Stimulated activated CD8-positive, alpha-beta memory T cell treated with anti-CD3 and anti-CD28 coated beads, Interleukin-7, amount 100 ng/mL, for 1 hour (primary cell): Measurements from ENCODE around the gene USP8.
"Not testable (repeated sequence)": the region's sequence is repeated elsewhere in the genome, so short reads cannot be mapped to it uniquely, and the experiment has no call there.

ENCODE experiments used
- DNase-seq, 2 donors: peaks; one replicate each; pipeline ENCODE4 v3.0.0-alpha.2; 2020; ENCODE audit warnings: low read depth in 2 of 2

The USP8 gene

DNA sequence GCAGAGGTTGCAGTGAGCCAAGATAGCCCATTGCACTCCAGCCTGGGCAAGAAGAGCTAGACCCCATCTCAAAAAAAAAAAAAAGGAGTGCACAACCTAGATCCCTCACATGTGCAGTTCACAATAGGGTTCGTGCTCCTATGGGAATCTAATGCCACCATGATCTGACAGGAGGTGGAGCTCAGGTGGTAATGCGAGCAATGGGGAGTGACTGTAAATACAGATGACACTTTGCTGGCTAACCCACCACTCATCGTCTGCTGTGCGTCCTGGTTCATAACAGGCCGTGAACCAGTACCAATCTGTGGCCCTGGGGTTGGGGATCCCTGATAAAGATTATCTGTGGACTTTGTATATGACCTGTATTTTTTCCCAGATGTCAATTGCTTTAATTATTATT is 16.7 kb downstream of the USP8 start:
- no peak for DNase-seq

DNA sequence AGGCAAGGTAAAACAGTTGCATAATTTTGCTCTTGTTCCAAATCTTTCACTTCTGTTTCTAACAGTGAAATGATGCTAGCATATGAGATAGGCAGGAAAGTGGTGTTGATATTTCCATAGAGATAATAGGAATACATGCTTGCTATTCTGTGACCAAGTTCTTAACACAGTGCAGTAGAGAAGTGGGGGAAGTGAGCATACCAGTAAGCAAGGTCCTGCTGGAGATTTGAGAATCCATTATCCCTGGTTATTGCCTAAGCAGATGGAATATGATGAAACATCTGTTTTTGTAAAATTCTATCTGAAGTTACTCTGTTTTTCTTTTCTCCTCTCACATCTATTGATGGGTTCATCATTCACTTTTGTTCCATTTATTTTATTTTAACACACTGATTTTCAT is 28.7 kb downstream of the USP8 start:
- no peak for DNase-seq

DNA sequence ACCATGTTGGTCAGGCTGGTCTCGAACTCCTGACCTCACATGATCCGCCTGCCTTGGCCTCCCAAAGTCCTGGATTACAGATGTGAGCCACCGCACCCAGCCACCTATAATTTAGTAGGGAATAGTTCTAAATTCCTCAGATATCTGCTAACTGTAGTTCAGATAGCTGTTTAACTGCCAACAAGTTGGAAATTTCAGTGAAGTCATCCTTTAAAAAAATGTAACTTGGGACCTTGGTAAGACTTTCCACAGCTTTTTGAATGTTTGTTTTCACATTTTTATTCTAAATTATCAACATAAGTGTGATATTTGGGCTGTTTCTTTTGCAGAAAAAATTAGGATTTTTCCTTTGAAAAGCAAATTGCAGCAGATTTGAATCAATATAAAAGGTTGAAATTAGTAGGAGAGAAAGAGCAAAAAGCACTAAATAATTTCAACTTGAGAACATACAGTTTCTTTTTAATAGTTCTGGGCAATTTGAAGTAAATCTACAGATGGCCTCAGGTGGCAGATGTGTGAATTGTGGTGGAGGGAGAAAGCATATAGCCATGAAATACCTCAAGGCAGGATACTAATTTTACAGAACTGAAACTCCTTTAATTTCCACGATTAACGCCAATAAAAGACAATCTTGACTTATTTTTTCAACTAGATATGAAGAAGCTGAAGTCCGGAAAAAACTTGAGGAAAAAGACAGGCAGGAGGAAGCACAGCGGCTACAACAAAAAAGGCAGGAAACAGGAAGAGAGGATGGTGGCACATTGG is 34.3 kb downstream of the USP8 start:
- DNase-seq, result no peak

DNA sequence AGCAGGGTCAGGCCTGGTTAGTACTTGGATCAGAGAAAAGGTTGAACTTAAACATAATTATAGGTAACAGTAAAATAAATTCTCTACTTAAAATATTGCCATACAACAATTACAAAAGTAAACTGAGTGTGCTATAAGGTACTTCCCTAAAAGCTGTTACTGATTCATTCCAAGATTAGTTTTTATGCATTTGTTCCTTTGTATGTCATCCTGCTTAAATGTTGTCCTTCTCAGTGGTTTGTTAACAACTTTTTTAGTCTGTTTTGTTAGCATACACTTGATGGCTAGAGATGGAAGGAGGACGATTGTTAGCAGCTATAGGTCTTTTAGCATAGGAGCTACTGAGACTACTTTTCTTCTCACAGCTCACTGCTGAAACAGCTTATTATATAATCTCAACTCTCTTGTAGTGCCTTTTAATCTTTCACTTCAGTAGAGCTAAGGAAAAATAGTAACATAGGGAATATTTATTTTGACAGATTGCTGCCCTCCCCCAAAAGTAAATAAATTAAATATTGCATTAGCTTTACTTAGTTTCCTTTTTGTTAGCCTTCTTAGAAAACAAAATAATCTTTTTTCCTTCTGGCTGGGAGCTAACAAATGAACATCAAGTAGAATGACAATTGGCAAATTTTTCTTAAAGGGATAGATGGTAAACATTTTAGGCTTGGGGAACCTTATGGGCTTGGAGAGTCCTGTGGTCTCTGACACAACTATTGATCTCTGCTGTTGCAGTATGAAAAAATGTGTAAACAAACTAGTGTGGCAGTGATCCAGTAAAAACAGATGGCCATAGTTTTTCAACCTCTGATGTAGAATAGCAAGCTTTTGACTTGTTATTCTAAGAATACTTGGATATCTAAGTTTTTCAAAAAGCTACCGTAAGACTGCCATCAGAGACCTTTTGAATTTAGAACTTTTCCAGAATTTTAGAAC is 39.5 kb downstream of the USP8 start:
- no peak for DNase-seq

DNA sequence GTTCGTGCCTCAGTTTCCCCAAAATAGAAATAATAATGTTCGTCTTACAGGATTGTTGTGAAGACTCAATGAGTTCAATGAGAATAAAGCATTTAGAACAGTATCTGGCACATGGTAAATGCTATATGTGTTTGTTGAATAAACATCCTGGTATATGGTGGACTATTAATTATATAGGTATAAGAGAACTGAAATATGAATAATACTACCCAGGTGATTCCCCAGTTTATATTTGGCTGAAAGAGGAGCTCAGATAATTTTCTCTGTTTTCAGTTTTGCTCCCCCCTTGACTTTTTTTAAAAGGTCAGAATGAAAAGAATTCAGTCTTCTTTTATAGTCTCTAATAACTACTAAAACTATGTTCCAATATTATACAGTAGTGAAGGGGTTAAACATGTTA is 46.9 kb downstream of the USP8 start:
- no peak for DNase-seq

DNA sequence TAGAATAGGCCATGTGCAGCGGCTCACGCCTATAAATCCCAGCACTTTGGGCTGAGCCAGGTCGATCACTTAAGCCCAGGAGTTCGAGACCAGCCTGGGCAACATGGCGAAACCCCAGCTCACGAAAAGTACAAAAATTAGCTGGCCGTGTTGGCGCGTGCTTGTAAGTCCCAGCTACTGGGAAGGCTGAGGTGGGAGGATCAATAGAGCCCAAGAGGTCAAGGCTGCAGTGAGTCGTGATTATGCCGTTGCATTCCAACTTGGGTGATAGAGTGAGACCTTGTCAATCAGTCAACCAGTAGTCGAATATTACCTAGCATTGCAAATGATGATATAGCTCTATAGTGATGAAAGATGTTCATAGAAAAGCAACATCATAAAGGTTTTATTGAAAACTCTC is 51.9 kb downstream of the USP8 start:
- DNase-seq, result no peak

DNA sequence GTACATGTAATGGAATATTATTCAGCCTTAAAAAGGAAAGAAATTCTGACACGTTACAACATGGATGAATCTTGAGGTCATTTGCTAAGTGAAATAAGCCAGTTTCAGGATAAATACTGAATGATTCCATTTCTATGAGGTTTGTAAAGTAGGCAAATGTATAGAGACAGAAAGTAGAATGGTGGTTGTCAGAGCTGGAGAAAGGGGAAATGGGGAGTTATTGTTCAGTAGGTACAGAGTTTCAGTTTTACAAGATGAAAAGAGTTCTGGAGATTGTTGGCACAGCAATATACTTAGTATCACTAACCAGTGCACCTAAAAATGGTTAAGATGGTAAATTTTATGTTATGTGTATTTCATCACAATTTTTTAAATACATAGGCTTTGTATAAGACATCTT is 60.6 kb downstream of the USP8 start:
- DNase-seq, result no peak

DNA sequence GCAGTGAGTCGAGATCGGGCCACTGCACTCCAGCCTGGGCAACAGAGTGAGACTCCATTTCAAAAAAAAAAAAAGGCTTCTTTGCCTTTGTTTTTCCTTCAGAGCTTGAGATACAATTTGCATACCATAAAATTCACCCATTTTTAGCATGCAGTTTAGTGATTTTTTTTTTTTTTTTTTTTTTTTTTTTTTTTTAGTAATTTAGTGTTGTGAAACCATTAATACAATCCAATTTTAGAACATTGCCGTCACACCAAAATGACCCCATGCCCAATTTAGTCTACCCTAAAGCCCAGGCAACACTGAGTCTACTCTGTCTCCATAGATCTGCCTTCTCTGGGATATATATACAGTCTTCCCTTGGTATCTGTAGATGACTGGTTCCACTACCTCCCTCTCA is 61.2 kb downstream of the USP8 start:
- no peak for DNase-seq

DNA sequence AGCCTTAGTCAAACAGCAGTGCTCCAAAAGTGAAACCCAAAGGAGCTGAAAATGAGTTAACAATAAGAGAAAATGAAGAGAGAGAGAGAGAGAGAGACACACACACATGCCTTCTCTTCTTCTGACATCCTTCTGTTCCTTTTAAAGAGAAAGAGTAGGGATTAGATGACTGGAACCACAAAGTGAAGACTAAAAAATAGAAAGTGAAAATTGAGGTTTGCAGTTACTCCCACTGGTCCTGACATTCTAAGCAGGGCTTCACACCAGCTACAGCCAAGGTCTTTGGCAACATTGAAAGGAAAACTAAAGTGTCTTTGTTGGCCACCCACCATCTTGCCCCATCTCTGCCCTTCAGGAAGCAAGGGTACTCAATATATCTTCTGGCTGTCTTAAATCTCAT is 63.1 kb downstream of the USP8 start:
- DNase-seq, result no peak

DNA sequence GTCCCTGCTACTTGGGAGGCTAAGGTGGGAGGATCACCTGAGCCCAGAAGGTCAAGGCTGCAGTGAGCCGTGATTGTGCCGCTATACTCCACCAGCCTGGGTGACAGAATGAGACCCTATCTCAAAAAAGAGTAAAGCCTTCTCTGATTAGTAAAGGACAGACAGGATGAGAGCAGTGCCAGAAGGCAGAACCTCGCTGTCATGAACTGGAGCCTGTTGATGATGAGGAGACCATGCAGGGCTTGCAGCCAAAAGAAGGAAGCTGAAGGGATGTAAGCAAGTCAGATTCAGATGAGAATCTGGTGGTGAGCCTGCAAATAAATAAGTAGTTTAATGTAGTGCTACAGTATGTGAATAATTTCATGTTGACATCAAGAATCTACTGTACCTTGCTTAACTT is 69.4 kb downstream of the USP8 start:
- no peak for DNase-seq

DNA sequence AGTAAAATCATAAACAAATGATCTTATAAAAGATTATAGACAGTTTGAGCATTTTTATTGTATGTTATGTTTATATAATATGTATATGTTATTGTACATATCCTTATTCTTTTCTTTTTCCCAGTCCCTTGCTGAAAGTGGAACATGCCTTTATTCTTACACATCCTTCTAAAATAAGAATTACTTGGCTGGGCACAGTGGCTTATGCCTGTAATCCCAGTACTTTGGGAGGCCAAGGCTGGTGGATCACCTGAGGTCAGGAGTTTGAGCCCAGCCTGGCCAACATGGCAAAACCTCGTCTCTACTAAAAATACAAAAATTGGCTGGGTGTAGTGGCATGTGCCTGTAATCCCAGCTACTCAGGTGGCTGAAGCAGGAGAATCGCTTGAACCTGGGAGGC is 70.3 kb downstream of the USP8 start:
- not testable (repeated sequence) for DNase-seq

DNA sequence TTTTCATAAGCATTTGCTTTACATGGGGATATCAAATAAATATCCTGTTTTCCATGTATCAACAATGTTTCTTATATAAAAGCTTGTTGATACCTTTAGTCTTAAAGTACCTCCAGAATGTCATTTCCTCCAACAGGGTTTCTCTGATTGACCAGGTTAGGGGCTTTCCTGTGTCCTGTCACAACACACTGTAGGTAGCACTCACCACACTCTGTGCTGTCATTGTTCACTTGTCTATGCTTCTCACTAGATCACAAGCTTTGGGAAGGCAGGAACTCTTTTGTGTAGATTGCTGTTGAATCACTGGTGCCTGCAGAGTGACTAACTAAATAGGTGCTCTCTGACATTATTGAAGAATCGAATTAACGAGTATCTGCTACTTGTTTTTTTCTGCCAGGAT is 72.5 kb downstream of the USP8 start:
- no peak for DNase-seq

DNA sequence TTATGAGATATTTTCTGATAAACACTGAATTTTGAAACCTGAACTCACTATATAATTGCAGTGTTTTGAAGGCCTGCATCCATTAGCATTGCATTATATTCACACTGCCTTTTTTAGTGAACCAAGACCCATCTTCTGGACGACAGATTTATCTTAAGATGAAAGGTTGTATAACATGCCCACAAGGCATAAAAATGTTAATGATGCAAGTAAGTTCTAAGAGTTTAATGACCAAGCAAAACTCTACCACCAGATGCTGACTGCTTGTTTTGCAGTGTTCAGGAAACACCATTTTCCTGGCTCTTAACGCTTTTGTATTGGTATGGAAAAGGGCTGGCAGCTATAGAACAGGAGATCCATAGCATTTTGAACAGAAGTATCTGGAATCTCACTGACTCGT is 76.1 kb downstream of the USP8 start:
- DNase-seq, result no peak

DNA sequence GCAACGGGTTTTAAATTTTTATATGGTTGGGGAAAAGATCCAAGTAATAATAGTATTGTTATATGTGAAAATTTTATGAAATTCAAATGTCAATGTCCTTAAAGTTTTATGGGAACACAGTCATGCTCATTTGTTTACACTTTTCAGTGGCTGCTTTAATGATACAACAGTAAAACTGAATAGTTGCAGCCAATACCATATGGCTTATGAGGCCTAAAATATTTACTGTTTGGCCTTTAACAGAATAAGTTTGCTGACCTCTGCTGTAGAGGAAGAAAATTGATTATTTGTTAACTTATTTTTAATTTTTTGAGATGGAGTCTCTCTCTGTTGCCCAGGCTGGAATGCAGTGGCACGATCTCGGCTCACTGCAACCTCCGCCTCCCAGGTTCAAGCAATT is 77.6 kb downstream of the USP8 start:
- no peak for DNase-seq

DNA sequence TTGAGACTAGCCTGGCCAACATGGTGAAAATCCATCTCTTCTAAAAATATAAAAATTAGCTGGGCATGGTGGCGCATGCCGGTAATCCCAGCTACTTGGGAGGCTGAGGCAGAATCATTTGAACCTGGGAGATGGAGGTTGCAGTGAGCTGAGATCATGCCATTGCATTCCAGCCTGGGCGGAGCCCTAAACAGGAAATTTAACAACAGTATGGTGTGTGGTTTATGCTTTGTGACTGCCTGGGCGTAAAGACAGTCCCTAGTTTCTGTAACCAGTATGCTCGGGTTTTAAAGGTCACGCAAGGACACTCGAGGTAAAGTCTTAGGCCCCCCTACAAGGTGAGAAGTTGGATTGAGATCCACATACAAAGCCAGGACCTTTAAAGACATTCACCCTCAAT is 78.9 kb downstream of the USP8 start:
- no peak for DNase-seq

DNA sequence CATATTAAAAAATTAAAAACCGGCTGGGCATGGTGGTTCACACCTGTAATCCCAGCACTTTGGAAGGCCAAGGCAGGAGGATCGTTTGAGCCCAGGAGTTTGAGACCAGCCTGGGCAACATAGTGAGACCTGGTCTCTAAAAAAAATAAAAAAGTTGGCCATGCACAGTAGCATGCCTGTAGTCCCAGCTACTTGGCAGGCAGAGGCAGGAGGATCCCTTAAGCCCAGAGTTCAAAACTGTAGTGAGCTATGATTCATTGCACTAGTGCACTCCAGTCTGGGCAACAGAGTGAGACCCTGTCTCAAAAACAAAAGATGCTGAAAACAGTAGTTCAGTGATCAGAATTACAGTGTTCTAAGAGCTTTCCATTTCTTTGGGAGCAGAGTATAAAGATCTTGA is 81.5 kb downstream of the USP8 start:
- not testable (repeated sequence) for DNase-seq

DNA sequence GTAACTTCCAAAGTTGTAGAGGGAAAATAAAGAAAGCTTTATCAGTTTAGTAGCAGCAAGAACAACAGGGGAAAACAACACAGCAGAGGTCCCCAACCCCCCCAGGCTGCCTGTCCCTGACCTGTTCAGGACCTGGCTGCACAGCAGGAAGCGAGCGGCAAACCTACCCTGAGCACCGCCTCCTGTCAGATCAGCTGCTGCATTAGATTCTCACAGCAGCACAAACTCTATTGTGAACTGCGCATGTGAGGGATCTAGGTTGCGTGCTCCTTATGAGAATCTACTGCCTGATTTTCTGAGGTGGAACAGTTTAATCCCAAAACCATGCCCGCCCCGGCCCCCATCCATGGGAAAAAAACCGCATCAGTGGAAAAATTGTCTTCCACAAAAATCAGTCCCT is 81.9 kb downstream of the USP8 start:
- no peak for DNase-seq

DNA sequence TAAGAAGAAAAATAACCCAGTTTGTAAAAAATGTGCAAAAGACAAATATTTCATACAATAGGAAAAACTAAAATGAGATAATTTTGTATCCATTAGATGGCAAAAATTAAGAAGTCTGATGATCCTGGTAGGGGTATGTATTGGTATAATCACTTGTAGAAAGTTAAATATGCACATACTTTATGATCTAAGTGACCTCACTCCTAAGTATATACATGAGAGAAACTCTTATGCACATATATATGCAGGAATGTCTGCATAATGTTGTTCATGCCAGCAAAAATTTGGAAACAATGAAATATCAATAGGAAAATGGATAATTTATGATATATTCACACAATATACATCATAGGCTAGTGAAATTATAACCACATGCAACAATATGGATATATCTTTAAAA is 88.8 kb downstream of the USP8 start:
- no peak for DNase-seq

DNA sequence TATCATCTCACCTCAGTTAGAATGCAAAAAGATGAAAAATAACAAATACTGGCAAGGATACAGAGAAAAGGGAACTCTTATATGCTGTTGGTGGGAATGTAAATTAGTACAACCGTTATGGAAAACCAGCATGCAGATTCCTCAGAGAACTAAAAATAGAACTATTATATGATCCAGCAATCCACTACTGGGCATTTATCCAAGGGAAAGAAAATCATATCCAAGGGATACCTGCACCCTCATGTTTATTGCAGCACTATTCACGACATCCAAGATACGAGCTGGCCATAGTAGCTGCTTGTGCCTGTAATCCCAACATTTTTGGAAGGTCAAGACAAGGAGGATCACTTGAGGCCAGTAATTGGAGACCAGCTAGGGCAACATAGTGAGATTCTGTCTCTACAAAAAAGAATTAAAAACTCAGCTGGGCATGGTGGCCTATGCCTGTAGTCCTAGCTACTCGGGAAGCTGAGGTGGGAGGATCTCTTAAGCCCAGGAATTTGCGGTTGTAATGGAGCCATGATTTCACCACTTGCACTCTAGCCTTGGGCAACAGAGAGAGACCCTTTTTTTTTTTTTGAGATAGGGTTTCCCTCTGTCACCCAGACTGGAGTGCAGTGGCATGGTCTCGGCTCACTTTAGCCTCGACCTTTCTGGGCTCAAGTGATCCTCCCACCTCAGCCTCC is 95.7 kb downstream of the USP8 start:
- no peak for DNase-seq

DNA sequence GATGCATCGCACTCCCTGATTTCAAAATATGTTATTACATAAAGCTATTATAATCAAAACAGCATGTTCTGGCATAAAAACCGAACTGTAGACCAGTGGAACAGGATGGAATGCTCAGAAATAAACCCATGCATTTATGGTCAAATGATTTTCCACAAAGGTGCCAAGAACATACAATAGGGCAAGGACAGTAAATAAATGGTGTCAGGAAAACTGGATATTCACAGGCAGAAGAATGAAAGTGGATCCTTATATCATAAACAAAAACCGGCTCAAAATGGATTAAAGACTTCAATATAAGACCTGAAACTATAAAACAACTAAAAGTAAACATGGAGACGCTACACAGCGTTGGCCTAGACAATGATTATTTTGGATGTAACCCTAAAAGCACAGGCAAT is 99.6 kb downstream of the USP8 start:
- no peak for DNase-seq

DNA sequence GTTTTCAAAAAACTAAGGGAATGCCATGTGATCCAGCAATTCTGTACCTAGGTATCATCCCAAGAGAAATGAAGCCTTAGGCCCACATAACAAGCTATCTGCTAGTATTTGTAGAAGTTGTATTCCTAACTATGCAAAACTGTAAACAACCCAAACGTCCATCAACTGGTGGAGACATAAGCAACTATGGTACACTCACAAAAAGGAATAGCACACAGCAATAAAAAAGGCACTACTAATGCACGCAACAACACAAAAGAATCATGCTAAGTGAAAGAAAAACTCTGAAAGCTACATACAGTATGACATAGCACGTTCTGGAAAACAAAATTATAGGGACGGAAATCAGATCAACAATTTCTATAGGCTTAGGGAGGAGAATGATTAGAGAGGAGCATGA is 107.0 kb downstream of the USP8 start:
- no peak for DNase-seq

DNA sequence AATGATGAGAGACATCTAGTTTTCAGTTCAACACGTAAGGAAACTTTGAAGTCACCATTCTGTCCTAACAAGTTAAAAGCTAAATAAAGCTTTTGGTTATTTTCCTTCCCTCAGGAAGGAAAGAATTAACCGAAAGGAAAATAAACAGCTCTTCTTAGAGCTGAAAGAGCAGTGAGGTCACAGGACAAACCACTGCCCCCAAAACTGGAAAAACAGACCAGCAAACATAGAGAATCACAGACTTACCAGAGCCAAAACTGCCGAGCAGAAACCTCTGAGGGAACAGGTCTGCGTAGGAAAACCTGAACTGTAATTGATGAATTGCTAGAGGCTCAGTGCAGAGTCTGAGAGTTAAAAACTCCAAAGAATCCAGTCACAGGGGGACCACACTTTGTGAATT is 107.6 kb downstream of the USP8 start:
- no peak for DNase-seq

DNA sequence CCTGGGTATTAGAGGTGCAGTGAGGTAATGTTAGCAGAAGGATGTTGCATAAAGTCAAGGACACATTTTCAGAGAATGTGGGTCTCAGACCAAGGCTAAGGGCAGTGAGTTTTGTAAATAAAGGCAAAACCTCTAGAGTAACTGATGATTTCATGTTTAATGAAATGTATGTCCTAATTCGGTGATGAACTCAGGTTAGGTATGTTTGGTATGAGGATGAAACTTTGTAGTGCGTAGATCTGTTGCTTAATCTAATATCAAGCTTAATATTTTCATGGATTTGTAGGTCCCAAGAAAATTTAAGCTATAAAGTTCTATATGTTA is 118.6 kb downstream of the USP8 start:
- DNase-seq, result no peak
